ENCODE results near the gene MLN. TPM values are rescaled to one million over a fixed set of nuclear protein-coding genes. Genes with fewer than 3 reads are reported as not detected.

Gene MLN
- polyA plus RNA-seq, 1 donor from 2014 or later = not detected

GRCh38 chr6:33747823-33748222 is 56.0 kb downstream of the MLN start:
- Histone ChIP-seq H3K36me3 (ENCODE audit: insufficient read depth, low read length) (no peaks in the 10 kb centered on the region), H3K9ac (ENCODE audit: low read length) (no peak overlapping the region), H3K9me2 (ENCODE audit: insufficient read depth, low read length) (no peaks in the 10 kb centered on the region), H3K27ac (ENCODE audit: low read length) (no peak overlapping the region), H3K4me2 (ENCODE audit: low read length) (no peak overlapping the region), H3K79me2 (replicated peaks; ENCODE audit: insufficient read depth, low read length) (no peaks in the 10 kb centered on the region), H3F3A (ENCODE audit: insufficient read depth, low read length, poor library complexity, severe bottlenecking) (no peaks in the 10 kb centered on the region), H3K9me3 (ENCODE audit: low read length) (no peaks in the 10 kb centered on the region), H2AFZ (ENCODE audit: low read depth, low read length) (no peak overlapping the region), H3K27me3 (ENCODE audit: insufficient read depth, low read depth, low read length) (no peaks in the 10 kb centered on the region), H4K20me1 (ENCODE audit: insufficient read depth) (no peaks in the 10 kb centered on the region), H3K4me3 (ENCODE audit: low read length) (no peak overlapping the region)
- TF ChIP-seq TAF1 (IDR thresholded peaks at IDR 0.05; ENCODE audit: low read depth) (no peak), RAD21 (conservative IDR thresholded peaks at IDR 0.05) (no peak), EZH2 (IDR thresholded peaks at IDR 0.05; ENCODE audit: borderline replicate concordance, insufficient read depth, low read length, poor library complexity, severe bottlenecking) (no peak), CTCF (IDR thresholded peaks at IDR 0.05; ENCODE audit: poor library complexity, severe bottlenecking) (no peak), POLR2AphosphoS5 (IDR thresholded peaks at IDR 0.05) (no peak), EP300 (conservative IDR thresholded peaks at IDR 0.05; ENCODE audit: poor library complexity, severe bottlenecking) (no peak), MXI1 (conservative IDR thresholded peaks at IDR 0.05; ENCODE audit: poor library complexity, severe bottlenecking) (no peak), SMC3 (conservative IDR thresholded peaks at IDR 0.05; ENCODE audit: poor library complexity) (no peak)
- TF ChIP-seq, protein P1, sequence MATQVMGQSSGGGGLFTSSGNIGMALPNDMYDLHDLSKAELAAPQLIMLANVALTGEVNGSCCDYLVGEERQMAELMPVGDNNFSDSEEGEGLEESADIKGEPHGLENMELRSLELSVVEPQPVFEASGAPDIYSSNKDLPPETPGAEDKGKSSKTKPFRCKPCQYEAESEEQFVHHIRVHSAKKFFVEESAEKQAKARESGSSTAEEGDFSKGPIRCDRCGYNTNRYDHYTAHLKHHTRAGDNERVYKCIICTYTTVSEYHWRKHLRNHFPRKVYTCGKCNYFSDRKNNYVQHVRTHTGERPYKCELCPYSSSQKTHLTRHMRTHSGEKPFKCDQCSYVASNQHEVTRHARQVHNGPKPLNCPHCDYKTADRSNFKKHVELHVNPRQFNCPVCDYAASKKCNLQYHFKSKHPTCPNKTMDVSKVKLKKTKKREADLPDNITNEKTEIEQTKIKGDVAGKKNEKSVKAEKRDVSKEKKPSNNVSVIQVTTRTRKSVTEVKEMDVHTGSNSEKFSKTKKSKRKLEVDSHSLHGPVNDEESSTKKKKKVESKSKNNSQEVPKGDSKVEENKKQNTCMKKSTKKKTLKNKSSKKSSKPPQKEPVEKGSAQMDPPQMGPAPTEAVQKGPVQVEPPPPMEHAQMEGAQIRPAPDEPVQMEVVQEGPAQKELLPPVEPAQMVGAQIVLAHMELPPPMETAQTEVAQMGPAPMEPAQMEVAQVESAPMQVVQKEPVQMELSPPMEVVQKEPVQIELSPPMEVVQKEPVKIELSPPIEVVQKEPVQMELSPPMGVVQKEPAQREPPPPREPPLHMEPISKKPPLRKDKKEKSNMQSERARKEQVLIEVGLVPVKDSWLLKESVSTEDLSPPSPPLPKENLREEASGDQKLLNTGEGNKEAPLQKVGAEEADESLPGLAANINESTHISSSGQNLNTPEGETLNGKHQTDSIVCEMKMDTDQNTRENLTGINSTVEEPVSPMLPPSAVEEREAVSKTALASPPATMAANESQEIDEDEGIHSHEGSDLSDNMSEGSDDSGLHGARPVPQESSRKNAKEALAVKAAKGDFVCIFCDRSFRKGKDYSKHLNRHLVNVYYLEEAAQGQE (IDR thresholded peaks at IDR 0.05; ENCODE audit: borderline replicate concordance) = no peak

DNA sequence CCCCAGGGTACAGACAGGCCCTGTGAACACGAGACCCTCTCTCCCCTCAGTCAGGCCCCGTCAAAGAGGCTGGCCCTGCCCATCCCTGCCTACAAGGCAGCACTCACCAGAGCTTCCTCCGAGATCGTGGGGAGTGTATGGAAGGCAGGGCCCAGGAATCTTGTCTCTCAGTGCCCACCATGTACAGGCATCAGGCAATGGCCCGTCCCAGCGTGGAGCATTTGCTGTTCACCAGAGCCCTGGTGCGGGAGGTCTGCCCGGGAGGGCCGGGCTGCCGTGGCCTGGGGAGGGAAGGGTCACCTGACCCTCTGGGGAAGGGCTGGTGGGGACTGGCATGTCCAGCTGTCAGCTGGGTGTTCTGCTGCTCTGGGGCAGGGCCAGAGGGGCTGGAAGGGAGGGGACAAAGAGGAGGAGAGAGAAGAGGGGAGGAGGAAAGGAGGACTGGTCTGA is 57.1 kb downstream of the MLN start, which contains the start of gene IP6K3:
Gene IP6K3 (minus strand): TSS at position 255 of the 450 bp plus-strand sequence. CDS start 11,429 bp downstream, outside the sequence.
- no peak within 1 kb of the TSS for H2AFZ ChIP-seq (ENCODE audit: low read depth, low read length)
- H3K36me3 ChIP-seq (ENCODE audit: insufficient read depth, low read length) = no peaks in the 10 kb centered on the region
- no peak for TF ChIP-seq EP300 (conservative IDR thresholded peaks at IDR 0.05; ENCODE audit: poor library complexity, severe bottlenecking)
- no peaks in the 10 kb centered on the region for H3K79me2 ChIP-seq (replicated peaks; ENCODE audit: insufficient read depth, low read length)
- H3K27ac ChIP-seq (ENCODE audit: low read length) = no peak within 1 kb of the TSS
- H4K20me1 ChIP-seq (ENCODE audit: insufficient read depth) = no peaks in the 10 kb centered on the region
- H3K9me3 ChIP-seq (ENCODE audit: low read length) = no peaks in the 10 kb centered on the region
- no peak within 1 kb of the TSS for H3K4me2 ChIP-seq (ENCODE audit: low read length)
- no peaks in the 10 kb centered on the region for H3K27me3 ChIP-seq (ENCODE audit: insufficient read depth, low read depth, low read length)
- no peak within 1 kb of the TSS for H3K4me3 ChIP-seq (ENCODE audit: low read length)
- H3K9ac ChIP-seq (ENCODE audit: low read length) = no peak within 1 kb of the TSS
- H3F3A ChIP-seq (ENCODE audit: insufficient read depth, low read length, poor library complexity, severe bottlenecking) = no peaks in the 10 kb centered on the region
- H3K9me2 ChIP-seq (ENCODE audit: insufficient read depth, low read length) = no peaks in the 10 kb centered on the region

Measured in neural cell (in vitro differentiated cells).